OCI-M2 (cell line): ENCODE data around the gene CCR6.
"Not testable (repeated sequence)": the region's sequence is repeated elsewhere in the genome, so short reads cannot be mapped to it uniquely, and the experiment has no call there.

Experiments
- DNase-seq: peaks from one replicate; lab custom pipeline; 2025; ENCODE audit not compliant: unreplicated experiment; lab: John Stamatoyannopoulos, UW

Gene CCR6

DNA sequence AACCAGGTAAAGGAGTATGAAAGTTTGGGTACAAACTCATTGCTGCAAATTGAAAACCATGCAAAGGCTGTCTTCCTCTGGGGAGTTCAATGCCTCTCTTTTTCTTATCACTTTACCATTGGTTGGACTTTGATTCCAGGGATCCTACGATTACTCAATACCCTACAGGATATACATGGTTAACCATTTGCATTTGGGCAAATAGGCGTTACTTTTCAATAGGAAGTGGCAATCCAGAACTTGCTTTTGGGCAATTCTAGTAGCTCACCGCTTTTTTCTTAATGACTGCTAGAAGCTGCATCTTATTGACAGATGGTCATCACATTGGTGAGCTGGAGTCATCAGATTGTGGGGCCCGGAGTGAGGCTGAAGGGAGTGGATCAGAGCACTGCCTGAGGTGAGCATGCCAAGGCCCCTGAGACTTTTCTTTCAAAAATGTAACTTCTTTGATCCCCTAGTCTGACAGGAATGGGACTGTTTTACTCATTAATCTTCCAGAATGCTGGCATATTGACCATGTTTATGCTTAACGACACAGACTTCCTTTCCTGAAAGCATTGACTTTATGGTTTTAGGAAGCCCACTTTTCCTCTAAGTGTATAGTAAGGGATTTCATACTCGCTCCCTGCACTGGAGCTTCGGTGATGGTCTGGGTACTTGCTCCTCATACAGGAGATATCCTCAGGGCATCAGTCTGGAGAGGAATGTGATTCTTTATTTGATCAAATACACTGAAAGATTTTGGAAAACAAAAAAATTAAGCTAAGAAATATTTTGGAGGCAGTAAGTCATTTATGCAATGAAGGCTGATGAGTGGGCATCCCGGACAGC lies at the start of gene CCR6:
CCR6 (plus strand) TSS at position 270 of the 831 bp plus-strand sequence. CDS start 13,039 bp downstream, outside the sequence.
- DNase-seq = no peak

DNA sequence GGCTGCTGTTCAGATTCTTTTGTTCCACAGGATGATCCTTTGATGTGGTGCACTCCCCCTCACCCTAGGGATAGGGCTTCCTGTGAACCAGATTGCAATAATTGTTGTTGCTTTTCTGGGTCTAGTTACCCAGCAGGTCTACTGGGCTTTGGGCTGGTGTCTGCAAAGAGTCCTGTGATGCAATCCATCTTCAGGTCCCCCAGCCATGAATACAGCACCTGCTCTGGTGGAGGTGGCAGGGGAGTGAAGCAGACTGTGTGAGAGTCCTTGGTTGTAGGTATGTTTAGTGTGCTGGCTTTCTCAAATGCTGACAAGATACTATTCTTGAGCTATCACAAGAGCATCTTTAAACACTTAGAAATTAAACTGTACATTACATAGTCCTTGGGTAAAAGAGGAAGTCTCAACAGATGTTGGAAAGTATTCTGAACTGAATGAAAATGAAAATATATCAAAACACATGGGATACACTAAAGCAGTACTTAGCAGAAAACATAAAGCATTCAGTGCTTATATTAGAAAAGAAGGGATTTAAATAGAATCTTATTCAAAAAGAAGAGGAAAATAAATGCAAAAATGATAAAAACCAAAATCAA lies 49.1 kb upstream of the CCR6 start:
- no peak for DNase-seq

DNA sequence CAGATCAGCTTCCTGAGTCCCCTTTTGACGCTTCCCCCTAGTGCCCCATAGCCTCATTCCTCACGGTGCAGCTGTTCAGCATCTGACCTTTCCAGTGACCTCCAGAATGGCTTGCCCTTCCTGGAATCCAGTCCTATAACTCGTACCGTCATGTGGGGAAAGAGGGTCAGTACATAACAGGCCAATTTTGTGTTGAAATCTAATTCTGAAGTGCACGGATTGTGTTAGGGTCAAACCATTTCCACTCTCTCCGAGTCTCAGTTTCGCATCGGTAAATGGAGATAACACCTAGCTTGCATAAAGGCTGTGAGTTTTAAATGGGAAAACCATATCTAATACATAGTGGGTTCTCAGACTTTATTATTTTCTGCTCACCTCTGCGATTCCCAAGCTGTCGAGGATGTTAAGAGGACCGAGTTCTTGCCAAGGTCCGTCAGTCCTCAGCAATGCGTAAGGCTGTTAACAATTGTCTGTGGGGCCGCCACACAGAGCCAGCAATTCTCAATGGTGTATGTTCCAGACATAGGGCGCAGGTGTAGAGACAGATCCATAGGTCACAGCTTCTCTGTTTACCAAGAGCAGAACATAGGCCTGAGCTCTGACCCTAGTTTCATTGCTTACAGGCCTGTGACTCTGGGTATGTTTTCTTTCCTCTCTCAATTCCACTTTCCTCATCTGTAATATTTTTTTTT lies 45.5 kb upstream of the CCR6 start:
- DNase-seq = no peak

DNA sequence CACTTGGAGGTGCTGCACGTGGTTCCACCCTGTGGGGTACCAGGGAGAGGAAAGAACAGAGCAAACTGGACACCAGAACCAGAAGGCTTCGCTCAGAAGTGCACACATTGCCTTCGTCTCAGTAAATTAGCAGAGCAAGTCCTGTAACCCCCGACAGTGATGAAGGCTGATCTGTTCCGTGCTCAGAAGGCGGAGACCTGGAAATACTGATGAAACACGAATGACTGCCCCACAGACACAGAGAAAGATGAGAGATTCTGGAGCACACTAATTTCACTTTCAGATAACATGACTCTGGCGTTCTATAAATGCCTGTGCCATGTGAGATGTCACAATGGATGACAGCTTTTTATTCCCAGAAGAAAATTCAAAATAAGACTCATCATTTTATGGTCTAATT lies 44.2 kb upstream of the CCR6 start:
- no peak for DNase-seq

DNA sequence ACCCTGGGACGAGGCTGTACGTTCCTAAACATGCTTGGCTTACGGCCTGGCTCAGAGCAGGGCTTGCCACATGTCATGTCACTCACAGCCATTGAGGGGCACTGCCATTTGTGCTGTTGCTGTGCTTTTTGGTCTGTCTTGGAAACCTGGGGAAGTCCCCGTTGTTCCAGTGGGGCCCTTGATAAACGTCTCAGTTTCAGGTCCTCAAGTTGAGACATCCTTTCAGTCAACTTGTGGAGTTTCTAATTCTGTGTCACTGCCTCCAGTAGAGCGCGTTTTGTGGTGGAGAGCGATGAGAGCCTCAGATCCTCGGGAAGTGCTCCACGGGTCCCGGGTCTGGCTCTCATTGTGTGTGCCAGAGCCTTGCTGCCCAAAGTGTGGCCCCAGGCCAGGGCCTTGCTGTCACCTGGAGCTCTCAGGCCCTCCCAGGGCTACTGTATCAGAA lies 43.0 kb upstream of the CCR6 start:
- no peak for DNase-seq

- DNase-seq = no peak
Measured at GRCh38 chr6:167087857-167088354, 35.0 kb upstream of the CCR6 start.

DNA sequence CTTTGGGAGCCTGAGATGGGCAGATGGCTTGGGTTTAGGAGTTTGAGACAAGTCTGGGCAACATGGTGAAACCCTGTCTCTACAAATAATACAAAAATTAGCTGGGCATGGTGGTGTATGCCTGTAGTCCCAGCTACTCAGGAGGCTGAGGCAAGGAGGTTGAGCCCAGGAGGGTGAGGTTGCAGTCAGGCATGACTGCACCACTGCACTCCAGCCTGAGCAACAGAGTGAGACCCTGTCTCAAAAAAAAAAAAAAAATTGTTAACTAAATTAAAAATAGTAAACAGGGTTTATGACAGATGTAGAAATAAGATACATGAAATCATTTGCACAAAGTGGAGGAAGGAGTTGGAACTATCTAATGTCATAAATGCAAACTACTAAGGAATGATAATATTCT lies 34.2 kb upstream of the CCR6 start:
- DNase-seq = not testable (repeated sequence)

DNA sequence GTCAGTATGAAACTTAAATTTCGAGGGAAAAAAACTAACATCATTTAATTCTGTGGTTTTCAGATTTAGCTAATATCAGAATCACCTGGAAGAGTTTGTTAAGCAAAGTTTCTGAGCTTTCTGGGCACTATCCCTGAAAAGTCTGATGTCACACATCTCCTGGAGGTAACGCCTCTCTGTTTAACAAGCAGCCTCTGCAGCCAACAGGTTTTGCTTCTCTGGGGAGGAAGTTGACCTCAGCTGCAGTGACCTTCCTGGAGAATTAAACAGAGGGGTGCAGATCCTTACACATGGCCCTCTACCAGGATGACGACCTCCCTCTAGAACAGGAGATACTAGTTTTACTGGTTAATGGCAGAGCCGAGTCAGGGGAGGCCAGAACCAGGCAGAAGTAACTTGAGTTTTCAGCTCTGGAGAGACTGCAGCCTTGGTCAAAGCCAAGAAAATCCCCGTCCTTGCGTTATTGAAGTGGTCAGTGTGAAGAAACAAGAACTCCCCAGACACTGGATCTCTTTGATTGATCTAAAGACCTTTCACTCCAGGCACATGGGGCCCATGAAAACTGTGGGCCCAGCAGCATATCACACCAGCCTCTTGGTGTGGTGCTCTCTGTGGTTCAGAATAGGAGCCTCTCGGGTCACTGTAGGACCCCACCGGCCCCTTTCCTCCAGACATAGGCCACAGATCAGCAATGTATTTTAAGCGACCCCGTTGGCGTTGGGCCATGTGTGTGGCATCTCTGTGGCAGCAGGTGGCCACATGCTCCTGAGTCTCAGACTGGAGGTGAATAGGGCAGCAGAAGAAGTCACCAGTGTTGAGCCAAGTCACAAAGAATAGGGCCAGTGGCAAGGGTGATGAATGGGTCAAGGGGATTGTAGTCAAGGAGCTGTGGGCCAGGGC lies 33.4 kb upstream of the CCR6 start:
- no peak for DNase-seq

DNA sequence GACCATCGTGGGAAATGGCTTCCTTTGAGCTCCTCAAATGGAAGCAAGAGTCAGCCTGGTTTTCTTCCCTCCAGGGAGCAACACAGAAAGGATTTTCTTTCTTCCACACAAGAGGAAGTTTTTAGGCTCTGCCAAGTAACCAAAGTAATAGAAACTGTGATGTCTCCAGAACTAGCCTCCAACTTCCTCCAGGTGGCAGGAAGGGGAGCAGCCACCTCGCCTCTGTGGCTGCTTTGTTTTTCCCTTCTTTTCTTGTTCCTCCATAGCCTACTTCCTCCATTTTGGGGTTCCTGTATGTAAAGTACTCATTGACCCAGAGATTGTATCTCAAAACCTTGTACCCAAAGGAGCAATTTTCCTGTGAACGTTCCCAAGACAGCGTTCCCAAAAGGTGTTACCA lies 32.7 kb upstream of the CCR6 start:
- no peak for DNase-seq

DNA sequence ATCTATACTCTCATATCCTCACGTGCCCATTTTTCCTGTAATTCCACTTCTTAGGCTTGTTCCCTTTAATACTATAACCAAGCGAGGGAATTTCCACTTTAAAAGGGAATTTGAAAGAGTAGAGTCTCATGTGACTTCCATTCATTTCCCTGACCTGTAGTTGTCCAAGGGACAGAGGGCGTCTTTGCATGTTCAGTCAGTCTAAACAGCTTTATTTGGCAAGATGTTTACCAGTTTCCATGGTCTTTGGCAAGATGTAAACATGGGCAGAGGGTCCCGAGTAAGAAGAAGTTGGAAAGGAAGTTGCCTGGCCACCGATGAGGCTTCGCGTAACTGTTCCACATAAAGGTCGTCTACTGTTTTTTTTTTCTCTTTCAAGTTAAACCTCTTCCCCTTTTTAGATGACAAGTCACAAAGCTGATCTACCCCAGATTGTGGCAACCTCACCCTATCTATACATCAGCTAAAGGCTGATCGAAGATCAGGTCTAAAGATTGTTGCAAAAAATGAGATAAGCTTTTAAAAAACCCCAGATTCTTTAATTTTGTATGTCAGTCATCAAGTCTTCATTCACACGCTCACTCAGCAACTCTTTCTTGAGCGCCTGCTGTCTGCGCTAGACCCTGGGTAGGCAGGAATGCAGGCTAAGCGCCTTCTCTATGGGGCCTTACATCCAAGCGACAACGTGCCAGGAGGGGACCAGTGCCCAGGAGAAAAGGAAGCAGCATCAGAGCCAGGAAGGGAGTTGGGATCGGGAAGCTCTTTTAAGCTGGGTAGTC lies 31.7 kb upstream of the CCR6 start:
- DNase-seq = no peak

DNA sequence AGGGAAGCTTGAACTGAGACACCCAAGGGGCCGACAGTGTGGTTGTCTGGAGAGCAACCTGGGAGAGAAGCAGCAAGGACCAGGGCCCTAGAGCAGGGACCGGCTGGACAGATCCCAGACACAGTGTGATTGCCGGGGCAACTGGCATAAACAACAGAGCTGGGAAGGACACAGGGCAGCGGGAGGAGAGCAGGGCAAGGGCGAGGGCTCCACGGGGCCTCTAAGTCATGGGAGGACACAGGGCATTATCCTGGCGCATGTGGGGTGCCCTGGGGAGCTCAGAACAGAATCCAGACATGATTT lies 31.1 kb upstream of the CCR6 start:
- DNase-seq = no peak

GRCh38 chr6:167092672-167093339 lies 30.1 kb upstream of the CCR6 start:
- no peak for DNase-seq

GRCh38 chr6:167093406-167093921 lies 29.4 kb upstream of the CCR6 start:
- DNase-seq = no peak

- DNase-seq = no peak
Measured at GRCh38 chr6:167093922-167094432, 28.9 kb upstream of the CCR6 start.

DNA sequence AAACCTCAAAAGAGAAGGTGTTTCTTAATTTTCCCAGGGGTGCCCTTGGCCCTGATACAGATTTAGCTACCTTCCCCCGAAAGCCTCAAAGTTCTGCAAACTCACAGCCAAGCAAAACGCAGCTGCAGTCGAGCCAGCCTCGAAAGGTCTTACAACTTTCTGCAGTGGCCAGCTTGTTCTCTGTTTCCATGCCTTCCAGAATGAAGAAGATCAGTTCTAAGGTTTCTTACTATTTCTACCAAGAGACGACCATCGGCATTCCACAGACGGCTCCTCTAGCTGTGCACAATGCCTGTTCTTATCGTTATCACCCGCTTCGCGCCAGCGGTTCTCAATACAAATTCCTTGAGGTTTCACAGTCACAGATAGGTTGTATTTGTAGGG lies 28.5 kb upstream of the CCR6 start:
- no peak for DNase-seq

DNA sequence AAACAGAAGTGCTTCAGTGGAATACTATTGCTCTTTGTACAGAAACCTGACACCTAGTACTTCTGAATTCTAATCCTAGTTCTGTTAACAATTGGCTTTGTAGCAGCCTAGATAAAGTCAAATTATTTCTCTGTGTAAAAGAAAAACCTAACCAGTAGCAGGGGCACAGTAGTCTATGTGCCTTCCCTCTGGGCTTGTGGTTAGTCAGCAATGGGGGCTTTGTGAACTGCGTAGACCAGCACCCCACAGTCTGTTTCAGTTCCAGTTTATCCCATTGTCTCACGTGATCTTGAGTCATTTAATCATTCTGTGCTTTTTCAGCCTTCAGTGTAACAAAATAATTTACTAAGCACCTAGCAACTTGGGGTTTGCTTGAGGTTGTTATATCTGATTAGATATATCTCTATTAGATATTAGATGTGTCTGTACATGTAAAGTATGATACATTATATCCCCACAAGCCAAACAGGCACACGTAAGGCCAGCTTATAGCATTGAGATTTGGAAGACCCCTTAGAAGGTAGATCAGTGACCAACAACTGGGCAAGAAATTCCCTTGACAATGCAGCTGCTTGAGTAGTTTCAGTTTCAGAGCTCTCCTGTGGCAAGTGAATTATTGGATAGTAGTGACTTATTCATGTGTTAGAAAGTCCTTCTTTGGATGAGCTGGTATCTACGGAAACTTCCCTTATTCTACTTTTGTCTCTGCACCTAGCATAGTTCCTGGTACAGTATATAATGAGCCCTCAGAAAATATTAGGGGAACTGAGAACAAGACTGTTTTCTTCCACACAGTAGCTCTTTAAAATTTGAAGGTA lies 27.9 kb upstream of the CCR6 start:
- DNase-seq = no peak

- DNase-seq = no peak
Measured at GRCh38 chr6:167095888-167096287, 27.0 kb upstream of the CCR6 start.

DNA sequence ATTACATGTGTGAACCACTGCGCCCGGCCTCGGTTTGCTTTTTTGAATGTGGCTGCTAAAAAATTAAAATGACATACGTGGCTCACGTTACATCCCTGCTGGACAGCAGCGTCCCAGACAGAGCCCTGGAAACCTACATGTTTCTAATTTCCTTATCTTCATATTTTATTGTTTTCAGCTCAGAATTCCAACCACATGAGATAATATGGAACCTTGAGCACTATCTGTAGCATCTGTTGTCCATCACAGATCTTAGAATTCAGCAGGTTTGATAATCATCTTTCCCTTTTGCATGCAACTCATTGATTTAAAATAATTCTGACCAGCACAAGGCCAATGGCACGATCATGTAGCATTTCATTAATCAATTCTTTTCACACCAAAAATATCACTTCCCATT lies 25.9 kb upstream of the CCR6 start:
- DNase-seq = no peak
